Ishikawa (cell line): ENCODE results near the gene NR2F2.

Experiments
- CEBPB ChIP-seq: IDR thresholded peaks from 2 replicates; pipeline ENCODE4 v1.6.1; 2012
- EGR1 ChIP-seq: IDR thresholded peaks from 2 replicates; pipeline ENCODE4 v1.6.1; 2012
- EP300 ChIP-seq: IDR thresholded peaks from 2 replicates; pipeline ENCODE4 v1.6.1; 2012; ENCODE audit warnings: borderline replicate concordance
- FOXM1 ChIP-seq: IDR thresholded peaks from 2 replicates; pipeline ENCODE4 v1.6.1; 2012; ENCODE audit warnings: low read depth, borderline replicate concordance
- NFIC ChIP-seq: IDR thresholded peaks from 2 replicates; pipeline ENCODE4 v1.6.1; 2012
- RAD21 ChIP-seq: IDR thresholded peaks from 2 replicates; pipeline ENCODE4 v1.6.1; 2012; ENCODE audit warnings: low read depth
- TAF1 ChIP-seq: IDR thresholded peaks from 2 replicates; pipeline ENCODE4 v1.6.1; 2012; ENCODE audit warnings: low read depth, mild to moderate bottlenecking
- TCF12 ChIP-seq: IDR thresholded peaks from 2 replicates; pipeline ENCODE4 v1.6.1; 2012; ENCODE audit warnings: low read depth
- TEAD4 ChIP-seq: IDR thresholded peaks from 2 replicates; pipeline ENCODE4 v1.6.1; 2012
- YY1 ChIP-seq: IDR thresholded peaks from 2 replicates; pipeline ENCODE4 v1.6.1; 2012; ENCODE audit warnings: low read depth
- ZBTB7A ChIP-seq: IDR thresholded peaks from 2 replicates; pipeline ENCODE4 v1.6.1; 2012; ENCODE audit warnings: low read depth
- TF ChIP-seq, protein P1 (sequence below): IDR thresholded peaks from 2 replicates; pipeline ENCODE4 v1.6.1; 2012; ENCODE audit warnings: low read depth, mild to moderate bottlenecking
- TF ChIP-seq, protein P2 (sequence below): IDR thresholded peaks from 2 replicates; pipeline ENCODE4 v1.6.1; 2012
- TF ChIP-seq, protein P3 (sequence below): IDR thresholded peaks from 2 replicates; pipeline ENCODE4 v1.6.1; 2012

DNA sequence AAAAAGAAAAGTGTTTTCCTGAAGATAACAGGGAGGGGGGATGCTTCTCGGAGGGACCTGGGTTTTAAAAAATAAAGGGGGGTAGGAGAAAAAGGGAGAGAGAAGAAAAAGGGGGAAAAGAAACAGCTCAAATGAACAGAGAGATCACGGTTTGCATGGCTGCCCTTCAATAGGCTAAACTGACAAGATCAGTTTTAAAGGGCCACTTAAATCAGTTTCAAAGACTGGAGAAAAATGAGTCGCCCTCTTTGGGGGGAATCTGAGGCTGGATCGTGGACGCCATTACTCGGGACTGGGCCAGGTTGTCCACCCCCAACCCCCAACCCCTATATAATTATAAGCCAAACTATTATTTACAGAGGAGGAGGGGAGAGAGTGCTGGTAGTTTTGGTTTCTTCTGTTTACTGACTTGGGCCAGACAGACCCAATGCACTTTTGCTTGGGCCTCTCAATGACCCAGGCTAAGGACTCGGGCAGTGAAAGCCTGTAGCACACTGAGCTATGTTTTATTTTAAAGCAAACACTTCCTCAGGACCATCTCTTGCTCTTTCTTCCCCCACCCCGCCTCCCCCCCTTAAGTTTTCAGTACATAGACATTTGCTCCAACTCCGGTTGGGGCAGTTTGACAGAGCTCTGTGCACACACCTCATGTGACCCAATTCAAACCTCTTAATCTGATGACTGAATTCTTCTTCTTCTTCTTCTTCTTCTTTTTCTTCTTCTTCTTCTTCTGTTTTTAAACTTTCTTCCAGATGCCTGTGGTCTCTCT, 6.3 kb downstream of the NR2F2 start:
- no peak for TF ChIP-seq EP300
- no peak for TF ChIP-seq RAD21
- no peak for TF ChIP-seq CEBPB
- no peak for TF ChIP-seq TEAD4
- TF ChIP-seq, protein P1, sequence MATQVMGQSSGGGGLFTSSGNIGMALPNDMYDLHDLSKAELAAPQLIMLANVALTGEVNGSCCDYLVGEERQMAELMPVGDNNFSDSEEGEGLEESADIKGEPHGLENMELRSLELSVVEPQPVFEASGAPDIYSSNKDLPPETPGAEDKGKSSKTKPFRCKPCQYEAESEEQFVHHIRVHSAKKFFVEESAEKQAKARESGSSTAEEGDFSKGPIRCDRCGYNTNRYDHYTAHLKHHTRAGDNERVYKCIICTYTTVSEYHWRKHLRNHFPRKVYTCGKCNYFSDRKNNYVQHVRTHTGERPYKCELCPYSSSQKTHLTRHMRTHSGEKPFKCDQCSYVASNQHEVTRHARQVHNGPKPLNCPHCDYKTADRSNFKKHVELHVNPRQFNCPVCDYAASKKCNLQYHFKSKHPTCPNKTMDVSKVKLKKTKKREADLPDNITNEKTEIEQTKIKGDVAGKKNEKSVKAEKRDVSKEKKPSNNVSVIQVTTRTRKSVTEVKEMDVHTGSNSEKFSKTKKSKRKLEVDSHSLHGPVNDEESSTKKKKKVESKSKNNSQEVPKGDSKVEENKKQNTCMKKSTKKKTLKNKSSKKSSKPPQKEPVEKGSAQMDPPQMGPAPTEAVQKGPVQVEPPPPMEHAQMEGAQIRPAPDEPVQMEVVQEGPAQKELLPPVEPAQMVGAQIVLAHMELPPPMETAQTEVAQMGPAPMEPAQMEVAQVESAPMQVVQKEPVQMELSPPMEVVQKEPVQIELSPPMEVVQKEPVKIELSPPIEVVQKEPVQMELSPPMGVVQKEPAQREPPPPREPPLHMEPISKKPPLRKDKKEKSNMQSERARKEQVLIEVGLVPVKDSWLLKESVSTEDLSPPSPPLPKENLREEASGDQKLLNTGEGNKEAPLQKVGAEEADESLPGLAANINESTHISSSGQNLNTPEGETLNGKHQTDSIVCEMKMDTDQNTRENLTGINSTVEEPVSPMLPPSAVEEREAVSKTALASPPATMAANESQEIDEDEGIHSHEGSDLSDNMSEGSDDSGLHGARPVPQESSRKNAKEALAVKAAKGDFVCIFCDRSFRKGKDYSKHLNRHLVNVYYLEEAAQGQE = no peak
- no peak for TF ChIP-seq EGR1
- TF ChIP-seq, protein P2, sequence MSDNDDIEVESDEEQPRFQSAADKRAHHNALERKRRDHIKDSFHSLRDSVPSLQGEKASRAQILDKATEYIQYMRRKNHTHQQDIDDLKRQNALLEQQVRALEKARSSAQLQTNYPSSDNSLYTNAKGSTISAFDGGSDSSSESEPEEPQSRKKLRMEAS = no peak
- TF ChIP-seq, protein P3, sequence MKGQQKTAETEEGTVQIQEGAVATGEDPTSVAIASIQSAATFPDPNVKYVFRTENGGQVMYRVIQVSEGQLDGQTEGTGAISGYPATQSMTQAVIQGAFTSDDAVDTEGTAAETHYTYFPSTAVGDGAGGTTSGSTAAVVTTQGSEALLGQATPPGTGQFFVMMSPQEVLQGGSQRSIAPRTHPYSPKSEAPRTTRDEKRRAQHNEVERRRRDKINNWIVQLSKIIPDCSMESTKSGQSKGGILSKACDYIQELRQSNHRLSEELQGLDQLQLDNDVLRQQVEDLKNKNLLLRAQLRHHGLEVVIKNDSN = no peak
- TF ChIP-seq YY1 = no peak
- TF ChIP-seq ZBTB7A = no peak
- no peak for TF ChIP-seq TAF1
- no peak for TF ChIP-seq NFIC
- no peak for TF ChIP-seq FOXM1
- TF ChIP-seq TCF12 = no peak
